SU-DHL-6 (cell line): ENCODE measurements around the gene C14orf93.
A peak's percentile ranks its signal among the peaks of the same experiment; 100 is the strongest.

Experiments
- H2AFZ ChIP-seq: fragments of 200-600 bp; sonication (generic); 2 replicates; pipeline ENCODE4 v1.6.1; 2014; ENCODE audit warnings: low read depth, mild to moderate bottlenecking, moderate library complexity, mixed read lengths, antibody characterized with exemption, low read length; ENCODE audit not compliant: severe bottlenecking
- H3F3A ChIP-seq: fragments of 200-600 bp; shearing (Covaris generic); 2 replicates; pipeline ENCODE4 v1.6.0; 2016; ENCODE audit warnings: antibody characterized with exemption, mild to moderate bottlenecking; ENCODE audit not compliant: insufficient read depth
- H3K27ac ChIP-seq: fragments of 200-600 bp; sonication (generic); 2 replicates; pipeline ENCODE4 v1.5.1; 2016; ENCODE audit warnings: low read depth, mild to moderate bottlenecking, low read length, moderate library complexity, mixed read lengths
- H3K27me3 ChIP-seq: fragments of 200-600 bp; sonication (generic), shearing (Covaris generic); 2 replicates; pipeline ENCODE4 v1.6.0; 2014; ENCODE audit warnings: mild to moderate bottlenecking, low read length
- H3K36me3 ChIP-seq: fragments of 200-600 bp; sonication (generic); 2 replicates; pipeline ENCODE4 v1.6.1; 2014; ENCODE audit warnings: mild to moderate bottlenecking, low read length, mixed read lengths
- H3K4me2 ChIP-seq: fragments of 300-600, 200-600 bp; shearing (Covaris generic), sonication (generic); 2 replicates; pipeline ENCODE4 v1.6.0; 2014; ENCODE audit warnings: low read length, low read depth, mild to moderate bottlenecking; ENCODE audit not compliant: poor library complexity, severe bottlenecking
- H3K4me3 ChIP-seq: fragments of 200-600 bp; sonication (generic); 2 replicates; pipeline ENCODE4 v1.5.1; 2014; ENCODE audit warnings: antibody characterized with exemption, low read length, mild to moderate bottlenecking, mixed read lengths; ENCODE audit not compliant: insufficient read depth, poor library complexity, severe bottlenecking
- H3K79me2 ChIP-seq: fragments of 200-600 bp; sonication (generic); 2 replicates; pipeline ENCODE4 v1.6.1; 2014; ENCODE audit warnings: mild to moderate bottlenecking, low read length, moderate library complexity; ENCODE audit not compliant: insufficient read depth
- H3K9ac ChIP-seq: fragments of 200-600 bp; sonication (generic); 2 replicates; pipeline ENCODE4 v1.7.0; 2014; ENCODE audit warnings: mild to moderate bottlenecking, low read length
- H3K9me2 ChIP-seq: fragments of 200-600 bp; sonication (generic); replicated peaks from 2 replicates; pipeline ENCODE4 v1.6.1; 2014; ENCODE audit warnings: low read length; ENCODE audit not compliant: insufficient read depth
- H3K9me3 ChIP-seq: fragments of 200-600 bp; sonication (generic); 2 replicates; pipeline ENCODE4 v1.6.1; 2014; ENCODE audit warnings: low read length, mixed read lengths; ENCODE audit not compliant: insufficient read depth
- H4K20me1 ChIP-seq: fragments of 200-600 bp; sonication (generic); 2 replicates; pipeline ENCODE4 v1.6.1; 2014; ENCODE audit warnings: low read depth, mild to moderate bottlenecking, antibody characterized with exemption, low read length, moderate library complexity, mixed read lengths
- CTCF ChIP-seq: fragments of 200-600 bp; sonication (generic); IDR thresholded peaks from one replicate; pipeline ENCODE4 v1.5.1; 2017; ENCODE audit warnings: antibody characterized with exemption, mild to moderate bottlenecking, low read length, moderate library complexity; ENCODE audit not compliant: insufficient read depth, poor library complexity, severe bottlenecking
- EZH2phosphoT487 ChIP-seq: fragments of 200-600 bp; sonication (generic), shearing (Covaris generic); conservative IDR thresholded peaks from 2 replicates; pipeline ENCODE4 v1.6.1; 2018; ENCODE audit warnings: mild to moderate bottlenecking, antibody characterized with exemption, low read length, moderate library complexity, mixed read lengths

Gene C14orf93

GRCh38 chr14:22976620-22977433 lies 33.1 kb downstream of the C14orf93 start:
- TF ChIP-seq CTCF (no peak), EZH2phosphoT487 (no peak)
- H3K4me2 ChIP-seq = no peak overlapping the region

DNA sequence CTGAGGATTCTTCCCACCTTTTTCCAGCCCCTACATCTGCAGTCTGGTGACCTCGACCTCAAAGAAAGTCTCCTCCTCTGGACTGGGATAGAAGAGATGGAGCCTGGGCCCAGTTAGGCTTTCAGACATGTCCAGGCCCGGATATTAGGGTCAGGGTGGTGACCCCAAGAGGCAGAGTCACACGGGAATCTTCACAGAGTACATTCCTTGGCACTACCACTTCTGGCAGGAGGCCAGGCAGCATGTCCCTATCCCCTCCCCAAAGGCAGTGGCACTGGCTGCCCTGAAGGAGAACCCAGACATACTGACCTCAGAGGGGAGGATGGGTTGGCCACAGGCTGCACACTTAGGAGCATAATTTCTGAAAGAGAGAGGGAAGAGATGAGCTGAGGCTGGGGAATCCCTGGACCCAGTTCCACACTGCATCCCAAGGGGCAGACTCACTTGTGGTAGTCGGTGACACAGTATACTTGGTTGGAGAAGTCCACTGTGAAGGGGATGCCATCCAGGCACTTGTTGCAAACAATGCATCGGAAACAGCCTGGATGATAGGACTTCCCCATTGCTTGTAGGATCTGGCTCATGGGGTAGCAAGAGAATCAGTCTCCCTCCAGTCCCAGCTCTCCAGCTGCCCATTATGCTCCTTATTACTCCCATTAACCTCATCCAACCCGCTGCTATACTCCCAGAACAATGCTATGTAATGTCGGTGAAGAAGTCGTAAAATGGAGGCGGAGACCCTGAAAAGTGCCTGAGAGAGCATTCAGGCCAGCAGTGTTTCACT lies 35.2 kb downstream of the C14orf93 start:
- Histone ChIP-seq H3K9me3 (no peaks in the 10 kb centered on the region), H3K36me3 (no peaks in the 10 kb centered on the region), H2AFZ (no peak overlapping the region), H3K79me2 (no peaks in the 10 kb centered on the region), H3K27me3 (no peaks in the 10 kb centered on the region), H3K9me2 (no peaks in the 10 kb centered on the region), H3K27ac (no peak overlapping the region), H3K9ac (no peak overlapping the region), H4K20me1 (no peaks in the 10 kb centered on the region), H3K4me3 (no peak overlapping the region), H3F3A (no peaks in the 10 kb centered on the region), H3K4me2 (no peak overlapping the region)
- TF ChIP-seq CTCF (no peak), EZH2phosphoT487 (no peak)

More at GRCh38 chr14:22976620-22977433, 33.1 kb downstream of the C14orf93 start:
- Histone ChIP-seq H3K9ac (no peak overlapping the region), H3K9me2 (no peaks in the 10 kb centered on the region), H3K27ac (no peak overlapping the region), H4K20me1 (no peaks in the 10 kb centered on the region), H3K4me3 (no peak overlapping the region), H3K79me2 (no peaks in the 10 kb centered on the region), H3K27me3 (no peaks in the 10 kb centered on the region), H3F3A (no peaks in the 10 kb centered on the region), H2AFZ (no peak overlapping the region), H3K36me3 (no peaks in the 10 kb centered on the region), H3K9me3 (no peaks in the 10 kb centered on the region)

DNA sequence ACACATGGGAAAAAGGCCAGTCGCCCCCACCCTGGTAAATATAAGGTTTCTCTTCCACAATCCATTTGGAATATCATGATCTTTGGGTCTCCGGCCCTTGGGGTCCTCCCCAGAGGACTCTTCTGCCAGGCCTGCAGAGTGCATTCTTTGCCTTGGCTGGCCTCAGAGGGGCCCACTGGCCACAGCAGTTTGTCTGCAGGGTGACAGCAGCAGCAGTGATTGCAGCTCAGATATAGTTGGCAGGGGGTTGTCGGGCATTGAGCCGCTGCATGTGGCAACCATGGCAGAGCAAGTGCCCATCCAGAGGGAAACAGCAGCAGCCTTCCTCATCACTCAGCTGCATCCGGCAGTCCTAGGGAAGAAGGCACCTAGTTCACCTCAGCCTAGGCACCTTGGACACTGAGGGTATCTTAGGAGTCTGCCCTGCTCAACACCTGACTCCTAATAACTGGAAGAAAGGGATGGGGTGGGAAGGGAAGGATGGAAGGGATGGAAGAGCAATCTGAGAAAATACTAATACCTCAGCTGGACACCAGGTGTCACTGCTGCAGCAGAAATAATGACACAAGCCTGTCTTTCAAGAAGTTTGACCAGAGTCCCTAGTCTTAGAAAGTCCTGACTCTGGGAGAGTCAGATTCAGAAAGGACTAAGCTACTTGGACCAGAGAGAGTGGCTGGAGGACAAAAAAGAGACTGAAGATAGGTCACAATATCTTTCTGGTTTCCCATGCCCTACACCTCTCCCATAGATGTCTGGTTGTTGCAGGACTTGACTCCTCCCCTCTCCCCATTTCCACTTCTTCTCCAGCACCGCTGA lies 36.5 kb downstream of the C14orf93 start:
- H3F3A ChIP-seq = no peaks in the 10 kb centered on the region
- no peak for TF ChIP-seq EZH2phosphoT487
- TF ChIP-seq CTCF = peak; percentile 52
- H3K27ac ChIP-seq = no peak overlapping the region
- H4K20me1 ChIP-seq = no peaks in the 10 kb centered on the region
- no peaks in the 10 kb centered on the region for H3K36me3 ChIP-seq
- H3K4me3 ChIP-seq = no peak overlapping the region
- H3K27me3 ChIP-seq = no peaks in the 10 kb centered on the region
- H3K79me2 ChIP-seq = no peaks in the 10 kb centered on the region
- H3K9me3 ChIP-seq = no peaks in the 10 kb centered on the region
- no peaks in the 10 kb centered on the region for H3K9me2 ChIP-seq
- no peak overlapping the region for H3K9ac ChIP-seq
- H2AFZ ChIP-seq = no peak overlapping the region
- H3K4me2 ChIP-seq = no peak overlapping the region
